ENCODE measurements around the gene LRTM1. TPM values are rescaled to one million over a fixed set of nuclear protein-coding genes. Genes with fewer than 3 reads are reported as not detected.

The LRTM1 gene
- total RNA-seq, 1 experiment from 2014 or later: not detected

GRCh38 chr3:54951405-54951804 lies 23.5 kb upstream of the LRTM1 start:
- H3K56ac ChIP-seq (ENCODE audit: insufficient read length, low read depth, low read length): no peak overlapping the region
- H3K4me2 ChIP-seq (ENCODE audit: insufficient read depth, insufficient read length, low read length): no peak overlapping the region
- Mint-ChIP-seq H3K4me1 (peaks cover 32 to 33% of the 10 kb centered on the region in 2 experiments), H3K27ac (no peak overlapping the region), H3K27me3 (ENCODE audit: low read depth) (no peaks in the 10 kb centered on the region), H3K36me3 (ENCODE audit: insufficient read depth in 1 of 3, low read depth in 3 of 3) (no peaks in the 10 kb centered on the region), H3K4me3 (no peak overlapping the region), H3K9me3 (no peaks in the 10 kb centered on the region)
- H3K23me2 ChIP-seq (ENCODE audit: insufficient read length, low read depth, low read length, poor library complexity, severe bottlenecking): no peaks in the 10 kb centered on the region
- H3K18ac ChIP-seq (ENCODE audit: insufficient read length, low read depth, low read length): no peak overlapping the region
- no peak overlapping the region for H2AFZ ChIP-seq (ENCODE audit: low read length)
- peaks cover 11% of the 10 kb centered on the region for H3K4me1 ChIP-seq (ENCODE audit: insufficient read depth, low read length)
- no CpG with 5 or more reads among the region's 8 CpGs for WGBS (ENCODE audit: extremely low coverage, insufficient read length, low lambda C conversion rate)
- H2BK15ac ChIP-seq (ENCODE audit: low read depth, low read length): no peak overlapping the region
- DNase-seq: peak; percentile 68
- no peak overlapping the region for H3K9ac ChIP-seq (ENCODE audit: extremely low read depth, insufficient read length, low read length)
- no peak overlapping the region for H3T11ph ChIP-seq (ENCODE audit: low read length)
- no peak overlapping the region for H2AK5ac ChIP-seq (ENCODE audit: insufficient read length, low read length)
- H3K14ac ChIP-seq (ENCODE audit: insufficient read depth, low read length): no peak overlapping the region
- H3K9me3 ChIP-seq (ENCODE audit: control insufficient read depth, low read depth, low read length): no peaks in the 10 kb centered on the region
- no peak overlapping the region for H2BK5ac ChIP-seq (ENCODE audit: insufficient read length, low read length)
- no peaks in the 10 kb centered on the region for H3K79me2 ChIP-seq (ENCODE audit: insufficient read depth, low read length)
- no peak overlapping the region for H4K8ac ChIP-seq (replicated peaks; ENCODE audit: insufficient read length, low read depth, low read length)
- no peaks in the 10 kb centered on the region for H3K79me1 ChIP-seq (ENCODE audit: insufficient read depth, low read depth, low read length, poor library complexity, severe bottlenecking)
- no peak overlapping the region for H3K23ac ChIP-seq (ENCODE audit: insufficient read length, low read depth, low read length)
- H3K27ac ChIP-seq (ENCODE audit: insufficient read length, low read depth, low read length): no peak overlapping the region
- no peaks in the 10 kb centered on the region for H3K27me3 ChIP-seq (ENCODE audit: insufficient read depth, low read length)
- H4K91ac ChIP-seq (ENCODE audit: insufficient read length, low read depth, low read length): no peak overlapping the region
- no peak overlapping the region for H4K5ac ChIP-seq (ENCODE audit: insufficient read length, low read depth, low read length)
- no peak overlapping the region for H2BK120ac ChIP-seq (ENCODE audit: low read depth, low read length, poor library complexity, severe bottlenecking)
- no peak overlapping the region for H2BK20ac ChIP-seq (ENCODE audit: low read depth, low read length, poor library complexity, severe bottlenecking)
- TF ChIP-seq CTCF (conservative IDR thresholded peaks at IDR 0.05): peak; percentile 74
- H3K4ac ChIP-seq (ENCODE audit: low read depth, low read length): no peak overlapping the region
- H2BK12ac ChIP-seq (ENCODE audit: insufficient read length, low read depth, low read length): no peak overlapping the region
- H4K20me1 ChIP-seq (ENCODE audit: control insufficient read depth, insufficient read depth, insufficient read length): no peaks in the 10 kb centered on the region

All from H9 (cell line).